ENCODE measurements around the gene KCNMB4. TPM values are rescaled to one million over a fixed set of nuclear protein-coding genes. Genes with fewer than 3 reads are reported as not detected.

The KCNMB4 gene
- polyA plus RNA-seq, 2 of the 4 experiments (the other 2 are of a cell fraction) = 0.08 to 0.13 TPM

GRCh38 chr12:70351076-70351475, 15.0 kb upstream of the KCNMB4 start:
- Histone ChIP-seq H3K4me2 (no peak overlapping the region), H3K27ac (no peak overlapping the region), H3K4me1 (no peaks in the 10 kb centered on the region), H3K4me3 (no peak overlapping the region), H3K9me3 (no peaks in the 10 kb centered on the region)
- WGBS (ENCODE audit: missing lambda C conversion rate) = 91% methylated on average over 2 of the region's 2 CpGs
- ChIA-PET CTCF (no interaction called here), POLR2A (no interaction called here)
- ATAC-seq = no peak
- TF ChIP-seq SMC3 (IDR thresholded peaks at IDR 0.05) = no peak
- no peak for DNase-seq (ENCODE audit: low read depth in 1 of 2, low spot score in 1 of 2)
- no peak for FAIRE-seq

- TF ChIP-seq SREBF2 (IDR thresholded peaks at IDR 0.05) (no peak), CBX2 (IDR thresholded peaks at IDR 0.05; ENCODE audit: borderline replicate concordance, low read depth) (no peak), FOSL2 (IDR thresholded peaks at IDR 0.05) (no peak), FOSL2 (CRISPR knock-in tag; IDR thresholded peaks at IDR 0.05) (no peak), HEYL (CRISPR knock-in tag; IDR thresholded peaks at IDR 0.05) (no peak), KDM5A (IDR thresholded peaks at IDR 0.05) (no peak), NFE2L2 (conservative IDR thresholded peaks at IDR 0.05; ENCODE audit: low read length) (no peak), ATOH8 (CRISPR knock-in tag; IDR thresholded peaks at IDR 0.05; ENCODE audit: low read depth) (no peak), CEBPB (IDR thresholded peaks at IDR 0.05) (no peak), CBX8 (IDR thresholded peaks at IDR 0.05) (no peak), MAX (IDR thresholded peaks at IDR 0.05) (no peak), PBX3 (IDR thresholded peaks at IDR 0.05) (no peak), ESRRA (IDR thresholded peaks at IDR 0.05; ENCODE audit: borderline replicate concordance, low read length) (no peak), HOXA7 (CRISPR knock-in tag; IDR thresholded peaks at IDR 0.05) (no peak), HMGXB4 (CRISPR knock-in tag; IDR thresholded peaks at IDR 0.05; ENCODE audit: borderline replicate concordance) (no peak), ZC3H11A (IDR thresholded peaks at IDR 0.05) (no peak)
- Histone ChIP-seq H3K9me3 (no peaks in the 10 kb centered on the region), H3K27ac (no peak overlapping the region), H3K4me2 (no peak overlapping the region), H3K4me1 (no peaks in the 10 kb centered on the region), H3K4me3 (no peak overlapping the region)
- CTCF ChIA-PET = no interaction called here
- FAIRE-seq (no peak), DNase-seq (ENCODE audit: low read depth in 1 of 2, low spot score in 1 of 2) (no peak), ATAC-seq (no peak)
- POLR2A ChIA-PET = no interaction called here
- WGBS (ENCODE audit: missing lambda C conversion rate) = 95% methylated on average over 6 of the region's 6 CpGs
Observed at GRCh38 chr12:70353780-70354660, 12.1 kb upstream of the KCNMB4 start.

- TF ChIP-seq HOXA7 (CRISPR knock-in tag; IDR thresholded peaks at IDR 0.05) = no peak
- TF ChIP-seq CTCF (IDR thresholded peaks at IDR 0.05) = no peak
- no peak for TF ChIP-seq FOSL2 (IDR thresholded peaks at IDR 0.05)
- TF ChIP-seq FOSL2 (CRISPR knock-in tag; IDR thresholded peaks at IDR 0.05) = no peak
- no peak for TF ChIP-seq CBX8 (IDR thresholded peaks at IDR 0.05)
- no peak for TF ChIP-seq RNF2 (IDR thresholded peaks at IDR 0.05; ENCODE audit: borderline replicate concordance, low read depth)
- no peak for TF ChIP-seq TP53 (CRISPR knock-in tag; IDR thresholded peaks at IDR 0.05)
- TF ChIP-seq HOXB13 (CRISPR knock-in tag; IDR thresholded peaks at IDR 0.05; ENCODE audit: low read depth) = no peak
- TF ChIP-seq CHD4 (IDR thresholded peaks at IDR 0.05; ENCODE audit: borderline replicate concordance) = no peak
- TF ChIP-seq CBX2 (IDR thresholded peaks at IDR 0.05; ENCODE audit: borderline replicate concordance, low read depth) = no peak
- no peak for TF ChIP-seq KDM5A (IDR thresholded peaks at IDR 0.05)
- no peak for TF ChIP-seq SMC3 (IDR thresholded peaks at IDR 0.05)
- no peak for TF ChIP-seq MAFK (IDR thresholded peaks at IDR 0.05; ENCODE audit: partially characterized antibody)
- no peak for TF ChIP-seq PBX3 (IDR thresholded peaks at IDR 0.05)
- FAIRE-seq = no peak
- 88% methylated on average over 3 of the region's 3 CpGs for WGBS (ENCODE audit: missing lambda C conversion rate)
- no peak for ATAC-seq
- Histone ChIP-seq H3K27ac (no peak overlapping the region), H3K9me3 (no peaks in the 10 kb centered on the region), H3K4me3 (no peak overlapping the region), H3K4me2 (no peak overlapping the region), H3K4me1 (no peaks in the 10 kb centered on the region)
- ChIA-PET CTCF (no interaction called here), POLR2A (no interaction called here)
- no peak for DNase-seq (ENCODE audit: low read depth in 1 of 2, low spot score in 1 of 2)
Observed at GRCh38 chr12:70354787-70355186, 11.3 kb upstream of the KCNMB4 start.
